Neural progenitor cell (in vitro differentiated cells): Measurements from ENCODE around the gene PPM1E. TPM values are rescaled to one million over a fixed set of nuclear protein-coding genes. Genes with fewer than 3 reads are reported as not detected.
"Not testable (repeated sequence)": the region's sequence is repeated elsewhere in the genome, so short reads cannot be mapped to it uniquely, and the experiment has no call there.

ENCODE experiments used
- DNase-seq: peaks from one replicate; pipeline ENCODE4 v3.0.0-alpha.2; 2016; ENCODE audit warnings: low spot score
- H2AFZ ChIP-seq: fragments of 200-600 bp; sonication (generic); replicated peaks from 2 replicates; pipeline ENCODE4 v1.6.1; 2016; ENCODE audit warnings: antibody characterized with exemption
- H3F3A ChIP-seq: fragments of 200-600 bp; sonication (generic); 2 replicates; pipeline ENCODE4 v1.6.1; 2016; ENCODE audit warnings: antibody characterized with exemption, low read depth
- H3K27ac ChIP-seq: fragments of 200-600 bp; sonication (generic); 2 replicates; pipeline ENCODE4 v1.5.1; 2016; ENCODE audit warnings: mild to moderate bottlenecking
- H3K27me3 ChIP-seq: fragments of 200-600 bp; sonication (generic); 2 replicates; pipeline ENCODE4 v1.6.1; 2016; ENCODE audit warnings: mild to moderate bottlenecking, moderate library complexity
- H3K36me3 ChIP-seq: fragments of 200-600 bp; sonication (generic); 2 replicates; pipeline ENCODE4 v1.5.1; 2016
- H3K4me1 ChIP-seq: fragments of 200-600 bp; sonication (generic); 2 replicates; pipeline ENCODE4 v1.6.1; 2016; ENCODE audit warnings: mixed run types
- H3K4me2 ChIP-seq: fragments of 200-600 bp; sonication (generic); 2 replicates; pipeline ENCODE4 v1.6.1; 2016
- H3K4me3 ChIP-seq: fragments of 200-600 bp; sonication (generic); 2 replicates; pipeline ENCODE4 v1.5.1; 2016
- H3K79me2 ChIP-seq: fragments of 200-600 bp; sonication (generic); 2 replicates; pipeline ENCODE4 v1.6.1; 2016; ENCODE audit warnings: low read depth
- H3K9ac ChIP-seq: fragments of 200-600 bp; sonication (generic); 2 replicates; pipeline ENCODE4 v1.6.1; 2016
- H3K9me3 ChIP-seq: fragments of 200-600 bp; sonication (generic); 2 replicates; pipeline ENCODE4 v1.5.1; 2016; ENCODE audit warnings: low read depth
- H4K20me1 ChIP-seq: fragments of 200-600 bp; sonication (generic); 2 replicates; pipeline ENCODE4 v1.6.1; 2016; ENCODE audit warnings: low read depth
- H3K27ac Mint-ChIP-seq: 3 replicates; pipeline ENCODE4 v1.8.0; 2021; ENCODE audit warnings: mixed read lengths
- H3K27me3 Mint-ChIP-seq: 2 replicates; pipeline ENCODE4 v1.8.0; 2022; ENCODE audit warnings: low read depth, mild to moderate bottlenecking, inconsistent platforms, moderate library complexity, mixed read lengths; ENCODE audit not compliant: insufficient read depth
- H3K36me3 Mint-ChIP-seq: 3 replicates; pipeline ENCODE4 v1.8.0; 2021; ENCODE audit warnings: mixed read lengths
- H3K4me1 Mint-ChIP-seq: 3 replicates; pipeline ENCODE4 v1.8.0; 2021; ENCODE audit warnings: mixed read lengths
- H3K4me3 Mint-ChIP-seq: 3 replicates; pipeline ENCODE4 v1.8.0; 2021; ENCODE audit warnings: mild to moderate bottlenecking, moderate library complexity, mixed read lengths
- H3K9me3 Mint-ChIP-seq: 3 replicates; pipeline ENCODE4 v1.8.0; 2020; ENCODE audit warnings: mixed read lengths
- CTCF ChIP-seq: fragments of 200-600 bp; sonication (generic); IDR thresholded peaks from 2 replicates; pipeline ENCODE4 v1.5.1; 2017; ENCODE audit warnings: antibody characterized with exemption, mild to moderate bottlenecking
- EZH2 ChIP-seq: fragments of 200-600 bp; sonication (generic); IDR thresholded peaks from 2 replicates; pipeline ENCODE4 v1.6.1; 2017; ENCODE audit warnings: antibody characterized with exemption, mild to moderate bottlenecking, moderate library complexity
- EZH2phosphoT487 ChIP-seq: fragments of 200-600 bp; sonication (generic); IDR thresholded peaks from 2 replicates; pipeline ENCODE4 v1.6.1; 2017; ENCODE audit warnings: antibody characterized with exemption
- total RNA-seq: library from RNA; depleted of rRNA; stranded (reverse); fragments of >200 nt; gene quantifications from 2 replicates; pipeline ENCODE4 v1.2.3, GENCODE V29; 2015; ENCODE audit warnings: low replicate concordance

The PPM1E gene
- total RNA-seq, 1 donor from 2014 or later, result 18.8 TPM

DNA sequence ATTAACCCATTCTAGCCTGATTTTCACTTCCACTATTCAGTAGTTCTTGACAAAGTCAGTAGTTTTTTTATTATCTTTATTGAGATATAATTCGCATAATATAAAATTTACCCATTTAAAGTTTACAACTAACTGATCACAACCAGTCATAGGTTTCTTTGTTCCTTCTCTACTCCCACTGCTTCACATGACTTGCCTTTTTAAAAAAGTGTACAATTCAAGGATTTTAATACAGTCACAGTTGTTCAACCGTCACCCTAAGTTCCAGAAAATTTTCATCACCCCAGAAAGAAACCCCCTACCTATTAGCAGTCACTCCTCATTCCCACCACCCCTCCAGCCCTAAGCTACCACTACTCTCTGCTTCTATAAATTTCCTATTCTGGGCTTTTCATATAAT is 188.5 kb downstream of the PPM1E start:
- Mint-ChIP-seq H3K36me3 (peaks cover 7% of the 10 kb centered on the region), H3K27ac (no peak overlapping the region), H3K27me3 (no peaks in the 10 kb centered on the region), H3K9me3 (peaks cover 9% of the 10 kb centered on the region), H3K4me1 (no peaks in the 10 kb centered on the region), H3K4me3 (no peak overlapping the region)
- no peak overlapping the region for H3K4me3 ChIP-seq
- no peak overlapping the region for H2AFZ ChIP-seq
- H4K20me1 ChIP-seq, result no peaks in the 10 kb centered on the region
- no peaks in the 10 kb centered on the region for H3K36me3 ChIP-seq
- H3K79me2 ChIP-seq, result no peaks in the 10 kb centered on the region
- no peaks in the 10 kb centered on the region for H3F3A ChIP-seq
- H3K4me2 ChIP-seq, result no peak overlapping the region
- H3K9me3 ChIP-seq, result no peaks in the 10 kb centered on the region
- H3K9ac ChIP-seq, result no peak overlapping the region
- DNase-seq, result no peak
- TF ChIP-seq EZH2phosphoT487 (no peak), CTCF (no peak), EZH2 (no peak)
- no peaks in the 10 kb centered on the region for H3K27me3 ChIP-seq
- no peaks in the 10 kb centered on the region for H3K4me1 ChIP-seq
- no peak overlapping the region for H3K27ac ChIP-seq

DNA sequence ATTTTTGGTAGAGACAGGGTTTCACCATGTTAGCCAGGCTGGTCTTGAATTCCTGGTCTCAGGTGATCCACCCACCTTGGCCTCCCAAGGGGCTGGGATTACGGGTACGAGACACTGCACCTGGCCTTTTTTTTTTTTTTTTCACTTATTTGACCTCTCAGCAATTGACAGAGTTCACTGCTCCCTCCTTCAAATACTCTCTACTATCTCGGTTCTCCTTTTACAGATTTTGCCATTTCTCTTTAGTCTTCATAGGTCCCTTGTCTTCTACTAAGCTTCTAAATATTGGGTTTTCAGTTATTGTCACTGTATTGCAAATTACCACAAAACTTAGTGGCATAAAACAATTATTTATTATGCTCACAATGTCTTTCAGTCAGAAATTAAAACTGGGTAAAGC is 191.8 kb downstream of the PPM1E start:
- no peaks in the 10 kb centered on the region for H3K79me2 ChIP-seq
- Mint-ChIP-seq H3K9me3 (peaks cover 32% of the 10 kb centered on the region), H3K4me3 (no peak overlapping the region), H3K27me3 (no peaks in the 10 kb centered on the region), H3K36me3 (peaks cover 15% of the 10 kb centered on the region), H3K27ac (no peak overlapping the region), H3K4me1 (no peaks in the 10 kb centered on the region)
- H3K27me3 ChIP-seq, result no peaks in the 10 kb centered on the region
- H3K4me1 ChIP-seq, result no peaks in the 10 kb centered on the region
- no peak overlapping the region for H2AFZ ChIP-seq
- H3K4me3 ChIP-seq, result no peak overlapping the region
- no peak overlapping the region for H3K9ac ChIP-seq
- H3K36me3 ChIP-seq, result no peaks in the 10 kb centered on the region
- TF ChIP-seq EZH2 (no peak), CTCF (no peak), EZH2phosphoT487 (no peak)
- H4K20me1 ChIP-seq, result no peaks in the 10 kb centered on the region
- no peak overlapping the region for H3K4me2 ChIP-seq
- H3K27ac ChIP-seq, result no peak overlapping the region
- no peaks in the 10 kb centered on the region for H3F3A ChIP-seq
- peaks cover 8% of the 10 kb centered on the region for H3K9me3 ChIP-seq
- DNase-seq, result no peak

DNA sequence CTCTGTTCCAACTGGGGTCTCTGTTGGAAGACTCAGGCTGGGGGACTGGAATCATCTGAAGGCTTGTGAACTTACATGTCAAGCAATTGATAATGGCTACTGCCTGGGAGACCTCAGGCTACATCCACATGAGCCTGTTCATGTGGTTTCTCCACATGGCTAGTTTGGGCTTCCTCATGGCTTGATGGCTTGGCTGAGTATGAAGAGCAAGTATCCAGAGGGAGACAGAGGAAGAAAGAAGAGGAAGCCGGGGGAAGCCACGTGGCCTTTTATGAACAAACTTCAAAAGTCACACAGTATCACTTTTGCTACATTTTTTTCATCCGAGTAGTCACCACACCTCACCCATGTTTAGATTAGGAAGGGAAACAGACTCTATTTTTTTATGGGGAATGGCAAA is 192.2 kb downstream of the PPM1E start:
- no peak for DNase-seq
- H3K9me3 Mint-ChIP-seq, result peaks cover 32% of the 10 kb centered on the region
- no peak overlapping the region for H3K9ac ChIP-seq
- no peak overlapping the region for H3K4me3 ChIP-seq
- H3K4me1 Mint-ChIP-seq, result no peaks in the 10 kb centered on the region
- H3K36me3 ChIP-seq, result no peaks in the 10 kb centered on the region
- peaks cover 15% of the 10 kb centered on the region for H3K36me3 Mint-ChIP-seq
- H3K27me3 Mint-ChIP-seq, result no peaks in the 10 kb centered on the region
- no peak overlapping the region for H3K4me3 Mint-ChIP-seq
- H4K20me1 ChIP-seq, result no peaks in the 10 kb centered on the region
- no peaks in the 10 kb centered on the region for H3K4me1 ChIP-seq
- no peak for TF ChIP-seq EZH2
- TF ChIP-seq EZH2phosphoT487, result no peak
- no peak for TF ChIP-seq CTCF
- no peak overlapping the region for H3K27ac Mint-ChIP-seq
- peaks cover 8% of the 10 kb centered on the region for H3K9me3 ChIP-seq
- no peak overlapping the region for H3K27ac ChIP-seq
- no peak overlapping the region for H2AFZ ChIP-seq
- H3K4me2 ChIP-seq, result no peak overlapping the region
- no peaks in the 10 kb centered on the region for H3K27me3 ChIP-seq
- H3F3A ChIP-seq, result no peaks in the 10 kb centered on the region
- no peaks in the 10 kb centered on the region for H3K79me2 ChIP-seq

GRCh38 chr17:58954358-58954757 is 198.7 kb downstream of the PPM1E start:
- H3K4me1 ChIP-seq, H3K9ac ChIP-seq, H3K36me3 ChIP-seq, H3F3A ChIP-seq, H3K4me3 Mint-ChIP-seq, H3K27ac Mint-ChIP-seq, H3K4me3 ChIP-seq, H3K27me3 Mint-ChIP-seq, H4K20me1 ChIP-seq, H3K79me2 ChIP-seq, H2AFZ ChIP-seq, H3K27me3 ChIP-seq, DNase-seq, H3K4me2 ChIP-seq, H3K4me1 Mint-ChIP-seq, H3K9me3 ChIP-seq, H3K27ac ChIP-seq: not testable (repeated sequence)
- peaks cover 26% of the 10 kb centered on the region for H3K9me3 Mint-ChIP-seq
- H3K36me3 Mint-ChIP-seq, result peaks cover 18% of the 10 kb centered on the region
